Astrocyte (in vitro differentiated cells and primary cell): Measurements from ENCODE around the gene G6PC3.

Source experiments
- CTCF ChIP-seq: IDR thresholded peaks from 2 replicates; pipeline ENCODE4 v1.5.1; 2011; ENCODE audit warnings: low read depth, mild to moderate bottlenecking, inconsistent platforms, low read length, moderate library complexity; ENCODE audit not compliant: insufficient read depth
- EZH2 ChIP-seq: IDR thresholded peaks from 2 replicates; pipeline ENCODE4 v1.6.1; 2012; ENCODE audit warnings: mild to moderate bottlenecking, low read length, inconsistent platforms; ENCODE audit not compliant: insufficient read depth

DNA sequence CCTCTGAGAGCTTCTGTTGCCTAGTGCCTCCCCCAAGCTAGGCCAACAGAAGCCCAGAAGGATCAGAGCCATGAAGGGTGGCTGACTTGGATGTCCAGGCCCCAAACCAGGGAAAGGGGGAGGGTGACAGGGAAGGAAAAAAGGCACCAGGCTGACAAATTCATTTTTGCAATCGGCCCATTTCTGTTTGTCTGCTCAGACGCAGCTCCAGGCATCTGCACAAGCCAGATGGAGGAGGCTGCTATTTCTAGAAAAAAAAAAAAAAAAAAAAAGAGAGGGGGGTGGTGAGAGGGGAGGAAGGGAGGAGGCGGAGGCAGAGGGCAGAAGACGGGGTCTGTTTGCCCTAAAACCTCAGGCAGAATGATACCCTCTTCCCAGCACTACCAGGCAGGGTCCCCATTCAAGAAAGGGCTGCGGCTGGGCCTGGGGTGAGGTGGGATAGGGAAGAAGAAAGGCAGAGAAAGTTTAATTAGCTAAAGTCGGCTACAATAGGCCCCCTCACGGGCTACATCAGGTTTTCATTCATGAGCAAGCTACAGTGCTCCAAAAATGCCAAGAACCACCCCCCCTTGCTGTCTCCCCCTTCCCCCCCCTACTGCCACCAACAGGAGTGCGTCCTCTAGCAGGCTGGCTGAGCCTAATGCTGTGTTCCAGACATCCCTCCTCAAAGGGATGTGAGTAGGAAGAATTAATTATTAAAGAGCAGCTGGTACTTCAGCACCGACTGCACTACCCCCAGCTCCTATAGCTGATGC is 50.5 kb downstream of the G6PC3 start:
- TF ChIP-seq EZH2 (no peak), CTCF (no peak)
